NB4 (cell line): Measurements from ENCODE around the gene SUSD6.

Experiments
- POLR2A ChIP-seq: IDR thresholded peaks from 2 replicates; pipeline ENCODE4 v1.6.1; 2011; ENCODE audit warnings: mild to moderate bottlenecking; ENCODE audit not compliant: insufficient read length; ENCODE audit errors: extremely low read depth
- TF ChIP-seq, protein P1 (sequence below): IDR thresholded peaks from one replicate; pipeline ENCODE4 v1.5.1; 2012; ENCODE audit warnings: low read depth, low read length
- TF ChIP-seq, protein P2 (sequence below): IDR thresholded peaks from 2 replicates; pipeline ENCODE4 v1.6.1; 2011; ENCODE audit warnings: low read depth, low read length

DNA sequence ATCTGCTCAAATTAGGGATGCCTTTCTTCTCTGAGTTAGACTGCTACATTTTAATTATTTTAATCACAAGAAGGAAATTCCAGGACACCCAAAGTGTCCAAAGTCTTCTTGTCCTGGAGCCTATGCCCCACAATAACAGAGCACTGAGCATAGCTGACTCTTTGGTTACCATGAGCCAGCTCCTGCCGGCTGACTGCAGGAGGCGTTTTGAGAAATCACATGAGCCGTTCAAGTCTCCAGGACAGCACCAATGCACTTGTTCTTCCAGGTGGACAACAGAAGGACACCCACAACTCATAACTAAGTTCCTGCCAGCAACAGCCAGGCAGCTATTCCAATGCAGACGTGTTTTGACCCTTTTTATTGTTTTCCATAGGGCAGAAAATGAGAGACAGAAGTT is 109.5 kb downstream of the SUSD6 start:
- TF ChIP-seq, protein P1, sequence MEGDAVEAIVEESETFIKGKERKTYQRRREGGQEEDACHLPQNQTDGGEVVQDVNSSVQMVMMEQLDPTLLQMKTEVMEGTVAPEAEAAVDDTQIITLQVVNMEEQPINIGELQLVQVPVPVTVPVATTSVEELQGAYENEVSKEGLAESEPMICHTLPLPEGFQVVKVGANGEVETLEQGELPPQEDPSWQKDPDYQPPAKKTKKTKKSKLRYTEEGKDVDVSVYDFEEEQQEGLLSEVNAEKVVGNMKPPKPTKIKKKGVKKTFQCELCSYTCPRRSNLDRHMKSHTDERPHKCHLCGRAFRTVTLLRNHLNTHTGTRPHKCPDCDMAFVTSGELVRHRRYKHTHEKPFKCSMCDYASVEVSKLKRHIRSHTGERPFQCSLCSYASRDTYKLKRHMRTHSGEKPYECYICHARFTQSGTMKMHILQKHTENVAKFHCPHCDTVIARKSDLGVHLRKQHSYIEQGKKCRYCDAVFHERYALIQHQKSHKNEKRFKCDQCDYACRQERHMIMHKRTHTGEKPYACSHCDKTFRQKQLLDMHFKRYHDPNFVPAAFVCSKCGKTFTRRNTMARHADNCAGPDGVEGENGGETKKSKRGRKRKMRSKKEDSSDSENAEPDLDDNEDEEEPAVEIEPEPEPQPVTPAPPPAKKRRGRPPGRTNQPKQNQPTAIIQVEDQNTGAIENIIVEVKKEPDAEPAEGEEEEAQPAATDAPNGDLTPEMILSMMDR = no peak
- TF ChIP-seq POLR2A = no peak
- TF ChIP-seq, protein P2, sequence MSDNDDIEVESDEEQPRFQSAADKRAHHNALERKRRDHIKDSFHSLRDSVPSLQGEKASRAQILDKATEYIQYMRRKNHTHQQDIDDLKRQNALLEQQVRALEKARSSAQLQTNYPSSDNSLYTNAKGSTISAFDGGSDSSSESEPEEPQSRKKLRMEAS = no peak
